HCT116 (cell line): ENCODE data around the gene ASB3. TPM values are rescaled to one million over a fixed set of nuclear protein-coding genes. Genes with fewer than 3 reads are reported as not detected.

ENCODE experiments used
- ATAC-seq: fragments of 200-7000 bp; cut with Tn5 transposase; 2 replicates; pipeline ENCODE4 v1.9.1; 2020; ENCODE audit warnings: mild to moderate bottlenecking, moderate library complexity
- BruUV-seq: library from RNA; stranded (reverse); fragments of 400-500 nt; replicated peaks from 2 replicates; lab custom pipeline; 2021; lab: Mats Ljungman, UMichigan
- CTCF ChIA-PET: fragments of 300-600 bp; sonication (Branson Sonifier 250); formaldehyde crosslinking; loops from one replicate; lab custom pipeline; 2021; ENCODE audit warnings: antibody characterized with exemption; lab: Charles Lee
- POLR2A ChIA-PET: fragments of 300-600, 350-600 bp; sonication (Branson Sonifier 250); formaldehyde crosslinking; loops from one replicate; lab custom pipeline; 2021; ENCODE audit warnings: antibody characterized with exemption; lab: Charles Lee
- RAD21 ChIA-PET, 2 experiments: fragments of 300-600 bp; sonication (Branson Sonifier 250); formaldehyde crosslinking; loops; one replicate each; lab custom pipeline; 2023; ENCODE audit warnings: low total read pairs in 2 of 2; ENCODE audit not compliant: uncharacterized antibody in 2 of 2, unreplicated experiment in 2 of 2, low non-redundant PET in 1 of 2; lab: Charles Lee
- DNase-seq: peaks from one replicate; pipeline ENCODE4 v3.0.0-alpha.2; 2010; ENCODE audit warnings: low read depth, low spot score
- H2AFZ ChIP-seq: fragments of 200-600 bp; shearing (Covaris generic), sonication (generic); 2 replicates; pipeline ENCODE4 v1.6.1; 2017; ENCODE audit warnings: low read depth, mixed run types, mixed read lengths, antibody characterized with exemption, low read length; ENCODE audit not compliant: poor library complexity, severe bottlenecking
- H3K27ac ChIP-seq: 2 replicates; pipeline ENCODE4 v1.5.1; 2012; ENCODE audit warnings: low read depth, low read length
- H3K27me3 ChIP-seq: fragments of 200-600 bp; sonication (generic); 2 replicates; pipeline ENCODE4 v1.6.1; 2016; ENCODE audit warnings: mixed run types, low read length, mixed read lengths; ENCODE audit not compliant: insufficient read depth
- H3K36me3 ChIP-seq, 2 experiments: fragments of 200-500 bp in 1 of 2; fragments of 200-600 bp in 1 of 2; sonication (Bioruptor generic) in 1 of 2; sonication (generic) in 1 of 2; 2 replicates each; pipeline versions ENCODE4 v1.5.1 to v1.6.1; 2014 to 2016; ENCODE audit warnings: low read length in 2 of 2, inconsistent platforms in 1 of 2, mixed read lengths in 1 of 2, mixed run types in 1 of 2; ENCODE audit not compliant: insufficient read depth in 2 of 2, control insufficient read depth in 1 of 2
- H3K4me1 ChIP-seq, 2 experiments: fragments of 200-600 bp in 1 of 2; sonication (generic) in 1 of 2; 2 replicates each; pipeline versions ENCODE4 v1.5.1 to v1.6.1; 2012 to 2017; ENCODE audit warnings: low read length in 2 of 2, inconsistent platforms in 1 of 2, mild to moderate bottlenecking in 1 of 2, mixed read lengths in 1 of 2, mixed run types in 1 of 2, moderate library complexity in 1 of 2; ENCODE audit not compliant: insufficient read depth in 2 of 2, control insufficient read depth in 1 of 2
- H3K4me2 ChIP-seq: fragments of 200-600 bp; sonication (generic); 2 replicates; pipeline ENCODE4 v1.6.1; 2017; ENCODE audit warnings: mixed run types, low read length, mixed read lengths
- H3K4me3 ChIP-seq, 2 experiments: fragments of 200-600 bp in 1 of 2; sonication (generic) in 1 of 2; replicated peaks in 1 of 2; 2 replicates each; pipeline ENCODE4 v1.5.1; 2011 to 2016; ENCODE audit warnings: low read length in 2 of 2, control low read depth in 1 of 2, low read depth in 1 of 2, mild to moderate bottlenecking in 1 of 2, mixed read lengths in 1 of 2, mixed run types in 1 of 2
- H3K79me2 ChIP-seq: fragments of 200-600 bp; sonication (generic); 2 replicates; pipeline ENCODE4 v1.6.1; 2017; ENCODE audit warnings: mild to moderate bottlenecking, mixed run types, low read length, moderate library complexity, mixed read lengths; ENCODE audit not compliant: insufficient read depth
- H3K9ac ChIP-seq: fragments of 200-600 bp; sonication (generic); 2 replicates; pipeline ENCODE4 v1.6.1; 2016; ENCODE audit warnings: low read length, mixed read lengths
- H3K9me2 ChIP-seq: fragments of 200-600 bp; sonication (generic), shearing (Covaris generic); 2 replicates; pipeline ENCODE4 v1.6.1; 2017; ENCODE audit warnings: mixed run types, mild to moderate bottlenecking, moderate library complexity; ENCODE audit not compliant: insufficient read depth
- H3K9me3 ChIP-seq, 2 experiments: fragments of 200-500 bp in 1 of 2; fragments of 200-600 bp in 1 of 2; sonication (Bioruptor generic) in 1 of 2; sonication (generic) in 1 of 2; 2 replicates each; pipeline ENCODE4 v1.6.1; 2014 to 2017; ENCODE audit warnings: low read length in 2 of 2, mixed read lengths in 2 of 2, inconsistent platforms in 1 of 2, low read depth in 1 of 2, mild to moderate bottlenecking in 1 of 2, mixed run types in 1 of 2, moderate library complexity in 1 of 2; ENCODE audit not compliant: control insufficient read depth in 1 of 2, insufficient read depth in 1 of 2
- H4K20me1 ChIP-seq: fragments of 200-600 bp; sonication (generic), shearing (Covaris generic); 2 replicates; pipeline ENCODE4 v1.6.1; 2017; ENCODE audit warnings: mixed run types, mild to moderate bottlenecking, moderate library complexity; ENCODE audit not compliant: insufficient read depth
- CBX3 ChIP-seq: IDR thresholded peaks from 2 replicates; pipeline ENCODE4 v1.6.1; 2012; ENCODE audit warnings: low read depth
- EZH2phosphoT487 ChIP-seq: fragments of 200-600 bp; IDR thresholded peaks from 2 replicates; pipeline ENCODE4 v1.6.1; 2018; ENCODE audit warnings: antibody characterized with exemption, borderline replicate concordance
- FOSL1 ChIP-seq: IDR thresholded peaks from 2 replicates; pipeline ENCODE4 v1.6.1; 2012; ENCODE audit warnings: low read depth
- RAD21 ChIP-seq: IDR thresholded peaks from 2 replicates; pipeline ENCODE4 v1.6.1; 2012; ENCODE audit warnings: low read depth, mild to moderate bottlenecking
- SP1 ChIP-seq: IDR thresholded peaks from 2 replicates; pipeline ENCODE4 v1.6.1; 2012; ENCODE audit warnings: low read depth
- TCF7L2 ChIP-seq: IDR thresholded peaks from 2 replicates; pipeline ENCODE4 v1.7.0; 2011; ENCODE audit warnings: borderline replicate concordance, inconsistent platforms; ENCODE audit not compliant: insufficient read depth, insufficient read length; ENCODE audit errors: extremely low read depth
- YY1 ChIP-seq: IDR thresholded peaks from 2 replicates; pipeline ENCODE4 v1.6.1; 2011; ENCODE audit warnings: low read length, low read depth, moderate library complexity, mild to moderate bottlenecking; ENCODE audit not compliant: insufficient replicate concordance; ENCODE audit errors: extremely low read depth
- intact Hi-C: fragments of 100-400 bp; cut with micrococcal nuclease; formaldehyde crosslinking; loops from 2 replicates; pipeline ENCODE4 v1.10.0; 2022
- total RNA-seq: library from RNA; stranded (reverse); gene quantifications from one replicate; pipeline ENCODE4 v1.2.1, GENCODE V29; 2021; ENCODE audit not compliant: unreplicated experiment
- TF ChIP-seq, protein P1 (sequence below): IDR thresholded peaks from 2 replicates; pipeline ENCODE4 v1.6.1; 2012; ENCODE audit warnings: low read depth
- TF ChIP-seq, protein P2 (sequence below), 3 experiments: fragments of 200-600 bp in 1 of 3; sonication (generic) in 1 of 3; IDR thresholded peaks in 2 of 3; conservative IDR thresholded peaks in 1 of 3; 2 replicates each; pipeline ENCODE4 v1.5.1; 2012 to 2017; ENCODE audit warnings: low read depth in 2 of 3, low read length in 2 of 3, antibody characterized with exemption in 1 of 3, borderline replicate concordance in 1 of 3, control low read depth in 1 of 3, mild to moderate bottlenecking in 1 of 3, mixed read lengths in 1 of 3, mixed run types in 1 of 3, moderate library complexity in 1 of 3; ENCODE audit not compliant: insufficient read depth in 1 of 3

Gene ASB3
- total RNA-seq, 1 experiment from 2014 or later, result 17.3 TPM

DNA sequence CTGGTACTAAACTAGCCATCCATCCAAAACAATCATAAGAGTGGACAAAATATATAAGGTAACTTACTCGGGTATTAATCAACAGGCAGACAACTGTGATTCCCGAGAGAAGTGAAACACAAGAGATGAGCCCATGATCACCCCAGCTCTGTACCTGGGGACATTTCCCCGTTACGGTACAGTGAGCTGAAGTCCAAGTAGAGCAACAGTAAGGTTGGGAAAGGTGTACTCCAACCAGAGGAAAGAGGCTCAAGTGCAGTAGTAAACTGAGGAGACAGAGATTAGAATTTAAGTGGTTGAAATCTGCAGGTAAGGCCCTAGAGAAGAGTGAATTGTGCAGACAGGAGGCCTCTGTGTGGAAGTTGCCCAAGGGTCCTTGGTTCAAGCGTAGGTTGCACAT lies 49.7 kb downstream of the ASB3 start:
- H3K27ac ChIP-seq, result no peak overlapping the region
- CTCF ChIA-PET, result no interaction called here

More for the DNA sequence above, 49.7 kb downstream of the ASB3 start:
- H3K9me2 ChIP-seq, result no peaks in the 10 kb centered on the region
- no peak overlapping the region for H3K4me2 ChIP-seq
- H3K4me3 ChIP-seq, result no peak overlapping the region
- no peak overlapping the region for H2AFZ ChIP-seq
- no TSS peak for BruUV-seq
- H3K9ac ChIP-seq, result no peak overlapping the region
- ATAC-seq (no peak), DNase-seq (no peak)
- H3K79me2 ChIP-seq, result no peaks in the 10 kb centered on the region
- intact Hi-C loops, result no loop called here
- RAD21 ChIA-PET, result no interaction called here
- POLR2A ChIA-PET, result no interaction called here
- H3K27me3 ChIP-seq, result no peaks in the 10 kb centered on the region
- no peaks in the 10 kb centered on the region for H3K36me3 ChIP-seq
- no peaks in the 10 kb centered on the region for H3K4me1 ChIP-seq
- no peaks in the 10 kb centered on the region for H3K9me3 ChIP-seq
- no peaks in the 10 kb centered on the region for H4K20me1 ChIP-seq
- TF ChIP-seq TCF7L2 (no peak), SP1 (no peak), YY1 (no peak), RAD21 (no peak), CBX3 (no peak), EZH2phosphoT487 (no peak), FOSL1 (no peak)
- TF ChIP-seq, protein P1, sequence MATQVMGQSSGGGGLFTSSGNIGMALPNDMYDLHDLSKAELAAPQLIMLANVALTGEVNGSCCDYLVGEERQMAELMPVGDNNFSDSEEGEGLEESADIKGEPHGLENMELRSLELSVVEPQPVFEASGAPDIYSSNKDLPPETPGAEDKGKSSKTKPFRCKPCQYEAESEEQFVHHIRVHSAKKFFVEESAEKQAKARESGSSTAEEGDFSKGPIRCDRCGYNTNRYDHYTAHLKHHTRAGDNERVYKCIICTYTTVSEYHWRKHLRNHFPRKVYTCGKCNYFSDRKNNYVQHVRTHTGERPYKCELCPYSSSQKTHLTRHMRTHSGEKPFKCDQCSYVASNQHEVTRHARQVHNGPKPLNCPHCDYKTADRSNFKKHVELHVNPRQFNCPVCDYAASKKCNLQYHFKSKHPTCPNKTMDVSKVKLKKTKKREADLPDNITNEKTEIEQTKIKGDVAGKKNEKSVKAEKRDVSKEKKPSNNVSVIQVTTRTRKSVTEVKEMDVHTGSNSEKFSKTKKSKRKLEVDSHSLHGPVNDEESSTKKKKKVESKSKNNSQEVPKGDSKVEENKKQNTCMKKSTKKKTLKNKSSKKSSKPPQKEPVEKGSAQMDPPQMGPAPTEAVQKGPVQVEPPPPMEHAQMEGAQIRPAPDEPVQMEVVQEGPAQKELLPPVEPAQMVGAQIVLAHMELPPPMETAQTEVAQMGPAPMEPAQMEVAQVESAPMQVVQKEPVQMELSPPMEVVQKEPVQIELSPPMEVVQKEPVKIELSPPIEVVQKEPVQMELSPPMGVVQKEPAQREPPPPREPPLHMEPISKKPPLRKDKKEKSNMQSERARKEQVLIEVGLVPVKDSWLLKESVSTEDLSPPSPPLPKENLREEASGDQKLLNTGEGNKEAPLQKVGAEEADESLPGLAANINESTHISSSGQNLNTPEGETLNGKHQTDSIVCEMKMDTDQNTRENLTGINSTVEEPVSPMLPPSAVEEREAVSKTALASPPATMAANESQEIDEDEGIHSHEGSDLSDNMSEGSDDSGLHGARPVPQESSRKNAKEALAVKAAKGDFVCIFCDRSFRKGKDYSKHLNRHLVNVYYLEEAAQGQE, result no peak
- TF ChIP-seq, protein P2, sequence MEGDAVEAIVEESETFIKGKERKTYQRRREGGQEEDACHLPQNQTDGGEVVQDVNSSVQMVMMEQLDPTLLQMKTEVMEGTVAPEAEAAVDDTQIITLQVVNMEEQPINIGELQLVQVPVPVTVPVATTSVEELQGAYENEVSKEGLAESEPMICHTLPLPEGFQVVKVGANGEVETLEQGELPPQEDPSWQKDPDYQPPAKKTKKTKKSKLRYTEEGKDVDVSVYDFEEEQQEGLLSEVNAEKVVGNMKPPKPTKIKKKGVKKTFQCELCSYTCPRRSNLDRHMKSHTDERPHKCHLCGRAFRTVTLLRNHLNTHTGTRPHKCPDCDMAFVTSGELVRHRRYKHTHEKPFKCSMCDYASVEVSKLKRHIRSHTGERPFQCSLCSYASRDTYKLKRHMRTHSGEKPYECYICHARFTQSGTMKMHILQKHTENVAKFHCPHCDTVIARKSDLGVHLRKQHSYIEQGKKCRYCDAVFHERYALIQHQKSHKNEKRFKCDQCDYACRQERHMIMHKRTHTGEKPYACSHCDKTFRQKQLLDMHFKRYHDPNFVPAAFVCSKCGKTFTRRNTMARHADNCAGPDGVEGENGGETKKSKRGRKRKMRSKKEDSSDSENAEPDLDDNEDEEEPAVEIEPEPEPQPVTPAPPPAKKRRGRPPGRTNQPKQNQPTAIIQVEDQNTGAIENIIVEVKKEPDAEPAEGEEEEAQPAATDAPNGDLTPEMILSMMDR (IDR thresholded peaks at IDR 0.05 in 2 of 3, conservative IDR thresholded peaks at IDR 0.05 in 1 of 3; ENCODE audit: borderline replicate concordance in 1 of 3, insufficient read depth in 1 of 3, low read depth in 2 of 3, low read length in 2 of 3), result no peak
